VCaP (cell line): Measurements from ENCODE around the gene TMEFF1.
A peak's percentile ranks its signal among the peaks of the same experiment; 100 is the strongest.

Experiments
- H3K27ac ChIP-seq: fragments of 450-650 bp; 2 replicates; pipeline ENCODE4 v1.5.1; 2017
- CTCF ChIP-seq: fragments of 450-650 bp; conservative IDR thresholded peaks from 2 replicates; pipeline ENCODE4 v1.5.1; 2017; ENCODE audit warnings: mild to moderate bottlenecking, moderate library complexity

Gene TMEFF1

GRCh38 chr9:100455470-100455869 lies 17.5 kb upstream of the TMEFF1 start:
- no peak overlapping the region for H3K27ac ChIP-seq
- no peak for TF ChIP-seq CTCF

GRCh38 chr9:100457517-100457916 lies 15.4 kb upstream of the TMEFF1 start:
- no peak for TF ChIP-seq CTCF
- no peak overlapping the region for H3K27ac ChIP-seq

GRCh38 chr9:100459963-100460362 lies 13.0 kb upstream of the TMEFF1 start:
- no peak overlapping the region for H3K27ac ChIP-seq
- no peak for TF ChIP-seq CTCF

GRCh38 chr9:100465274-100465673 lies 7.7 kb upstream of the TMEFF1 start:
- H3K27ac ChIP-seq: peak overlapping the region; percentile 38; the same call in 1 of the 2 replicates
- TF ChIP-seq CTCF: no peak

- no peak for TF ChIP-seq CTCF
- H3K27ac ChIP-seq: peak overlapping the region; percentile 38; the same call in 1 of the 2 replicates
Measured at GRCh38 chr9:100465761-100466160, 7.2 kb upstream of the TMEFF1 start.

- peak overlapping the region; percentile 38; the same call in 1 of the 2 replicates for H3K27ac ChIP-seq
- TF ChIP-seq CTCF: no peak
Measured at GRCh38 chr9:100466171-100466828, 6.6 kb upstream of the TMEFF1 start.

- H3K27ac ChIP-seq: peak overlapping the region; percentile 38; the same call in 1 of the 2 replicates
- no peak for TF ChIP-seq CTCF
Measured at GRCh38 chr9:100466829-100467221, 6.1 kb upstream of the TMEFF1 start.
